Measurements from ENCODE around the gene CLMP. TPM values are rescaled to one million over a fixed set of nuclear protein-coding genes. Genes with fewer than 3 reads are reported as not detected.

Gene CLMP
- total RNA-seq, 2 donors from 2014 or later, result 48.3 to 126 TPM

DNA sequence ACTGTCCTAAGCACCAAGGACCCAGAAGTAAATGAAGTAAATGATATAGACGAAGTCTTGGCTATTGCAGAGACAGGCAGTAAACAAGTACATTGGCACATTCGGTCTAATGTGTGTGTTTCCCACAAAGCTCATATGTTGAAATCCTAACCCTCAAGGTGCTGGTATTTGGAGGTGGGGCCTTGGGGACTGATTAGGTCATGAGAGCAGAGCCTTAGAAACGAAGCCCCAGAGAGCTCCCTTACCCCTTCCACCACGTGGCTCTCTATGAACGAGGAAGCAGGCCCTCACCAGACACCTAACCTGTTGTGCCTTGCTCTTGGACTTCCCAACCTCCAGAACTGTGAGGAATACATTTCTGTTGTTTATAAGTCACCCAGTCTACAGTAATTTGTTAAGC, 14.9 kb downstream of the CLMP start:
- ATAC-seq (ENCODE audit: insufficient number of reproducible peaks, low FRiP score, low read depth) (no peak), DNase-seq (ENCODE audit: low spot score) (no peak)
- H3K27ac ChIP-seq, result peak overlapping the region in 1 of 2 donors; percentile 52
- TF ChIP-seq, protein P1, sequence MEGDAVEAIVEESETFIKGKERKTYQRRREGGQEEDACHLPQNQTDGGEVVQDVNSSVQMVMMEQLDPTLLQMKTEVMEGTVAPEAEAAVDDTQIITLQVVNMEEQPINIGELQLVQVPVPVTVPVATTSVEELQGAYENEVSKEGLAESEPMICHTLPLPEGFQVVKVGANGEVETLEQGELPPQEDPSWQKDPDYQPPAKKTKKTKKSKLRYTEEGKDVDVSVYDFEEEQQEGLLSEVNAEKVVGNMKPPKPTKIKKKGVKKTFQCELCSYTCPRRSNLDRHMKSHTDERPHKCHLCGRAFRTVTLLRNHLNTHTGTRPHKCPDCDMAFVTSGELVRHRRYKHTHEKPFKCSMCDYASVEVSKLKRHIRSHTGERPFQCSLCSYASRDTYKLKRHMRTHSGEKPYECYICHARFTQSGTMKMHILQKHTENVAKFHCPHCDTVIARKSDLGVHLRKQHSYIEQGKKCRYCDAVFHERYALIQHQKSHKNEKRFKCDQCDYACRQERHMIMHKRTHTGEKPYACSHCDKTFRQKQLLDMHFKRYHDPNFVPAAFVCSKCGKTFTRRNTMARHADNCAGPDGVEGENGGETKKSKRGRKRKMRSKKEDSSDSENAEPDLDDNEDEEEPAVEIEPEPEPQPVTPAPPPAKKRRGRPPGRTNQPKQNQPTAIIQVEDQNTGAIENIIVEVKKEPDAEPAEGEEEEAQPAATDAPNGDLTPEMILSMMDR (IDR thresholded peaks at IDR 0.05), result no peak
- H3K36me3 ChIP-seq, result no peaks in the 10 kb centered on the region
- H3K4me3 ChIP-seq, result no peak overlapping the region
- no peaks in the 10 kb centered on the region for H3K9me3 ChIP-seq
- no peaks in the 10 kb centered on the region for H3K27me3 ChIP-seq (replicated peaks; ENCODE audit: insufficient read depth)
- H3K4me1 ChIP-seq (ENCODE audit: control insufficient read depth in 1 of 2, low read depth in 2 of 2), result peaks cover 11 to 60% of the 10 kb centered on the region in 2 donors

DNA sequence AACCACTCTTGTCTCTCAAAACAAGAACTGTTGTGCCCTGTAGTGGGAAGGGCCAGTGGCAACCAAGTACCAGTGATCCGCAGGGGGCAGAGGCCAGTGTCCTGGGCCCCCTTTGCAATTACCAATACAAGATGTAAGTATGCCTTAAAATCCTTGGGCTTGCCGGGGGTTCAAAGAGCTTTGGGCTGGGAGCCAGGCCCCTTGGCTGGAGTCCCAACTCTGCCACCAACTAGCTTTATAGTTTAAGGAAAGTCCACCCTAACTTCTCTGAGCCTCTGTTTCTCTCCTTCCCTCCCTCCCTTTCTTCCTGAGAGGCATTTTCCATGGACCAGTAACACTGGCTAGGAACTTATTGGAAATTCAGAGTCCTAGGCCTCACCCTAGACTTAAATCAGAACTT, 15.5 kb downstream of the CLMP start:
- peak overlapping the region; percentile 18 to 52 for H3K27ac ChIP-seq
- H3K9me3 ChIP-seq, result no peaks in the 10 kb centered on the region
- H3K27me3 ChIP-seq (replicated peaks; ENCODE audit: insufficient read depth), result no peaks in the 10 kb centered on the region
- TF ChIP-seq, protein P1 (IDR thresholded peaks at IDR 0.05), result no peak
- no peaks in the 10 kb centered on the region for H3K36me3 ChIP-seq
- DNase-seq (ENCODE audit: low spot score) (no peak), ATAC-seq (ENCODE audit: insufficient number of reproducible peaks, low FRiP score, low read depth) (no peak)
- H3K4me1 ChIP-seq (ENCODE audit: control insufficient read depth in 1 of 2, low read depth in 2 of 2), result peaks cover 14 to 60% of the 10 kb centered on the region in 2 donors
- H3K4me3 ChIP-seq, result no peak overlapping the region

DNA sequence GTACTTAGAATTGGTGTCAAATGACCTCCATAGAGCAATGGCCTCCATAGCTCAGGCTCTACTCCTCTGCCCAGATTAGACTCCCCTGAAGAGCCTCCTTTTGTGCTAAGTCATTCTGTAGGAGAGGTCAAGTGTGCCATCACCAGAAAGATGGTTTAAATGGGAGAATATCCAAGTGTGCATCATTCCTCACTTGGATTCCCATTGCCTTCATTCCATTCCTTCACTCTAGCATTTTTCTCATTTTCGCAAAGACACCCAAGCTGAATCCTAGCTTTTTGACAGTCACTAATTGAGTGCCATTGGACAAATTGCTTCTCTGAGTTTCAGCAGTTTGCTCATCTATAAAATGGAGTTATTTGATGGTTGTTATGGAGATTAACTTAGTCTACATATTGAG, 16.9 kb downstream of the CLMP start:
- ATAC-seq (ENCODE audit: insufficient number of reproducible peaks, low FRiP score, low read depth), result no peak
- no peak for DNase-seq (ENCODE audit: low spot score)
- Histone ChIP-seq H3K4me1 (ENCODE audit: control insufficient read depth in 1 of 2, low read depth in 2 of 2) (peaks cover 21 to 70% of the 10 kb centered on the region in 2 donors), H3K9me3 (no peaks in the 10 kb centered on the region), H3K4me3 (no peak overlapping the region), H3K27me3 (replicated peaks; ENCODE audit: insufficient read depth) (no peaks in the 10 kb centered on the region), H3K27ac (no peak overlapping the region), H3K36me3 (no peaks in the 10 kb centered on the region)
- TF ChIP-seq, protein P1 (IDR thresholded peaks at IDR 0.05), result no peak

DNA sequence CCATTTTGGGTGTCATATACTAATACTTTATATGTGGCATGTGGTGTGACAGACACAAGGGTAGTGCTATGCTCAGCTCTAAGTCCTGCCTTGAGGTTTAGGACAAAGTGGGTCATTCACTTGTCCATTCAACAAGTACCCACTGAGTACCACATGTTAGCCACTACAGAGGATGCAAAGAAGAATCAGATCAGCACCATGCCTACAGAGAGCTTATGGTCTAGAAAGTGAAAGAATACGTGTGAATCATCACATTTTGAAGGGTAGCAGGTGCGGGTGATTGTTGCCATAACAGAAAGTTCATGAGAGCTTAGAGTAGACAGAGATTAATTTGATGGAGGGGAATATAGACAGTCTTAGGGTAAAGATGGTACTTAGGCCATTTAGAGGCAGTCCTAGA, 18.3 kb downstream of the CLMP start:
- peak overlapping the region in 1 of 2 donors; percentile 79 for H3K27ac ChIP-seq
- no peaks in the 10 kb centered on the region for H3K36me3 ChIP-seq
- H3K4me1 ChIP-seq (ENCODE audit: control insufficient read depth in 1 of 2, low read depth in 2 of 2), result peaks cover 21 to 69% of the 10 kb centered on the region in 2 donors
- H3K9me3 ChIP-seq, result no peaks in the 10 kb centered on the region
- TF ChIP-seq, protein P1 (IDR thresholded peaks at IDR 0.05), result no peak
- DNase-seq (ENCODE audit: low spot score) (no peak), ATAC-seq (ENCODE audit: insufficient number of reproducible peaks, low FRiP score, low read depth) (no peak)
- no peak overlapping the region for H3K4me3 ChIP-seq
- H3K27me3 ChIP-seq (replicated peaks; ENCODE audit: insufficient read depth), result no peaks in the 10 kb centered on the region

DNA sequence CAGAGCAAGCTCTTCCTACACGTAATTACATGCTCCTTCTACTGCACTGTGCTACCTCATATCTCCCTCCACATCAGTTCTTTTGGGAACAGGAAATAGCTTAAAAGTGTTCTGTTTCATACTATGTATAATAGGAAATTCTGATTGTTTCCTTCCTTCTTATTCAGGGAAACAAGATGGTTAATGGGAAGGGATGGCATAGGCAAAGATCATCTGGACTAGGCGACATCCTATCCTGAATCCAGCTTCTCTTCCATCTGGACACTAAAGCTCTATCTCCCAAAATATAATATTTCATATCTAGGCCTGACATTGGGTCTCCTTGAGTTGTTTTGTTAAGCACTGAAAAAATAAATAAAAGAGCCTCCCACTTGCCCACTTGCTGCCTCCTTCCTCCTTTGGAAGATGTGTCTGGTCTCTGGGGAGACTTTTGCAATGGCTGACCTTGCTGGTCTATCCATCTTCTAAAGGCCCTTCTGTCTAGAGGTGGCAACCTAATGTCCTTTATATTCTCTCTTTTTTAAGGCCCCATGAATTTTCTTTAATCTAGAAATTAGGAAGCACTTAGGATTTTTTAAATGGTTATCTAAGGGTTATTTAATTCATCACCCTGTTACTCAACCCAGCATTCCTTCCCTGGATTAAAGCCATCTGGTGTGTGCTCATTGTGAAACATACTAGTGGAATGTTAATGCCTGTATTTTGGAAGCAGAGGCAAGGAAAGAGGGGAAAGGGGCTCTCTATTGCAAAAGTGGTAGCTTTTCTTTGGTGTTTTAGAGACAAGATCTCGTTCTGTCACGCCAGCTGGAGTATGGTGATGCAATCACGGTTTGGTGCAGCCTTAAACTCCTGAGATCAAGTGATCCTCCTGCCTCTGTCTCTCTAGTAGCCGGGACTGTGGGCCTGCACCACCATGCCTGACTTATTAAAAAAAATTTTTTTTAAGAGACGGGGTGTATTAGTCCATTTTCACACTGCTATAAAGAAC, 20.6 kb downstream of the CLMP start:
- Histone ChIP-seq H3K27me3 (replicated peaks; ENCODE audit: insufficient read depth) (no peaks in the 10 kb centered on the region), H3K4me3 (no peak overlapping the region), H3K4me1 (ENCODE audit: control insufficient read depth in 1 of 2, low read depth in 2 of 2) (peaks cover 16 to 48% of the 10 kb centered on the region in 2 donors), H3K27ac (peak overlapping the region; percentile 68 to 79), H3K36me3 (no peaks in the 10 kb centered on the region), H3K9me3 (no peaks in the 10 kb centered on the region)
- TF ChIP-seq, protein P1 (IDR thresholded peaks at IDR 0.05), result no peak
- ATAC-seq (ENCODE audit: insufficient number of reproducible peaks, low FRiP score, low read depth) (peak; percentile 71), DNase-seq (ENCODE audit: low spot score) (no peak)

Measured in thoracic aorta (tissue), 2 donors.